Mucosa of stomach (tissue), 1 donor: ENCODE results near the gene NF1.
"Not testable (repeated sequence)": the region's sequence is repeated elsewhere in the genome, so short reads cannot be mapped to it uniquely, and the experiment has no call there.

ENCODE experiments used
- H3K27me3 ChIP-seq: one replicate; pipeline ENCODE4 v1.7.0; 2013; ENCODE audit warnings: mild to moderate bottlenecking, low read length; ENCODE audit not compliant: control insufficient read depth, insufficient read depth
- H3K36me3 ChIP-seq: one replicate; pipeline ENCODE4 v1.7.0; 2013; ENCODE audit warnings: low read length; ENCODE audit not compliant: control insufficient read depth, insufficient read depth
- H3K4me1 ChIP-seq: one replicate; pipeline ENCODE4 v1.7.0; 2013; ENCODE audit warnings: mild to moderate bottlenecking, low read length; ENCODE audit not compliant: control insufficient read depth, insufficient read depth
- H3K4me3 ChIP-seq: one replicate; pipeline ENCODE4 v1.7.0; 2013; ENCODE audit warnings: low read length
- H3K9ac ChIP-seq: one replicate; pipeline ENCODE4 v1.7.0; 2013; ENCODE audit warnings: mild to moderate bottlenecking, low read length, moderate library complexity
- H3K9me3 ChIP-seq: one replicate; pipeline ENCODE4 v1.7.0; 2013; ENCODE audit warnings: mild to moderate bottlenecking, low read length, moderate library complexity; ENCODE audit not compliant: control insufficient read depth
- donor health status: Pancreatic carcinoma.

Gene NF1

DNA sequence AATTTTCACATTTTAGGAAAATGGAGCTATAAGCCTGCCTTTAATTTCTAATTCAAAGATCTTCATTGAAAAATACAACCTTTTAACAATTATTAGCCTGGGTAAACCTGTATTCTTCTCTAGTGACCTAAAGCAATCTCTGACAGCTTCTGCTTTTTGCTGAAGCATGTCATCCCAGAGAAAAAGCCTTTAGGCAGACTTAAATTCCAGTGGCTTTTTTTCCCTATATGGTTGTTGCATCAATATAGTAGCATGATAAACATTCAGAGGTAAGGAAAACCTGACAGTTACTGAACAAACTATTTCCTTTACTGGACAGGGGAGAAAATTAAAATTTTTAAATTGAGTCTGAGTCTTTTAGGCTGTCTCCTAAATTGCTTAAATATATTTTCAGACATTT lies 234.4 kb downstream of the NF1 start:
- H3K9me3 ChIP-seq, result no peaks in the 10 kb centered on the region
- H3K4me3 ChIP-seq, result no peak overlapping the region
- H3K36me3 ChIP-seq, result peaks cover 6% of the 10 kb centered on the region
- no peak overlapping the region for H3K9ac ChIP-seq
- no peaks in the 10 kb centered on the region for H3K27me3 ChIP-seq
- no peaks in the 10 kb centered on the region for H3K4me1 ChIP-seq

DNA sequence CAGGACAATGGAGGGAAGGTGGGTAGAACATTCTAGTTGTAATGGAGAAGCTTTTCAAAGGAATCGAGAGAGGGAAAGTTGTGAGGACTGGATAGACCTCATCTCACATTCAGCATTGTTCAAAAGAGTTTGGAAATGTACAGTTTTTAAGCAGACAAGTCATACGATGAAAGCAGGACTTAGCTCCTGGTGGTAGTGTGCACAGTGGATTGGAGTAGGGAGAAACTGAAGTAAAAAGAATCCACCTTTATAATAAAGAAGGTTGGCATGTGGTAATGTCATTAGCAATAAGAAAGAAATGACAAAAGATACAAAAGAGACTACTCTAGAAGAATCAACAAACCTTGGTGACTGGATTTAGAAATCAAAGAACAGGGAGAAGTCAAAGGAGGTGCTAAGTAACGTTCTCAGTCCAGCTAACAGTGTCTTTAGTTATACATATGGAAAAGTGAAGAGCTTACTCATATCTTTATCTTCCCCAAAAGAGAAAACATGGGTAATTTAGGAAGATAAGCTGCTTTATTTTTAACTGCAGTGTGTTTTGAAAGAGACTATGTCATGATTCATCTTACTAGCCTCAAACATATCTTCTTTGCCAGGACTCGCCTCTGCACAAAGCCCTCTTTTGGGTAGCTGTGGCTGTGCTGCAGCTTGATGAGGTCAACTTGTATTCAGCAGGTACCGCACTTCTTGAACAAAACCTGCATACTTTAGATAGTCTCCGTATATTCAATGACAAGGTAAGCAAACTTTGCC lies 245.3 kb downstream of the NF1 start:
- H3K4me1 ChIP-seq, result no peaks in the 10 kb centered on the region
- no peak overlapping the region for H3K4me3 ChIP-seq
- H3K9ac ChIP-seq, result no peak overlapping the region
- H3K27me3 ChIP-seq, result no peaks in the 10 kb centered on the region
- H3K36me3 ChIP-seq, result no peaks in the 10 kb centered on the region
- H3K9me3 ChIP-seq, result no peaks in the 10 kb centered on the region

DNA sequence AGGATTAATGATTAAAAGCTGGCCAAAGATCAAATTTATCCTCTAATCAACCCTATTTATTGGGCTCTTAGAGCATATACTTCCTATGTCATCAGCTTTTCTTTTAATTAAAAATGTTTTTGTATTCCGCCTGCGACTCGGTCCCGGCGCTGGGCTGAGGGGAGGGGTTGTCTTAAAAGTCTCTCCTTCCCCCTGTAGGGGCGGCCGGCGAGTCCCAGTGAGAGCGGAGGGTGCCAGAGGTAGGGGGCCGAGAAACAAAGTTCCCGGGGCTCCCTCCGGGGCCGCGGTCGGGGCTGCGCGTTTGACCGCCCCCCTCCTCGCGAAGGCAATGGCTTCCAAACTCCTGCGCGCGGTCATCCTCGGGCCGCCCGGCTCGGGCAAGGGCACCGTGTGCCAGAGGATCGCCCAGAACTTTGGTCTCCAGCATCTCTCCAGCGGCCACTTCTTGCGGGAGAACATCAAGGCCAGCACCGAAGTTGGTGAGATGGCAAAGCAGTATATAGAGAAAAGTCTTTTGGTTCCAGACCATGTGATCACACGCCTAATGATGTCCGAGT lies 250.5 kb downstream of the NF1 start:
- H3K9me3 ChIP-seq, H3K4me1 ChIP-seq, H3K27me3 ChIP-seq, H3K4me3 ChIP-seq, H3K36me3 ChIP-seq, H3K9ac ChIP-seq: not testable (repeated sequence)

DNA sequence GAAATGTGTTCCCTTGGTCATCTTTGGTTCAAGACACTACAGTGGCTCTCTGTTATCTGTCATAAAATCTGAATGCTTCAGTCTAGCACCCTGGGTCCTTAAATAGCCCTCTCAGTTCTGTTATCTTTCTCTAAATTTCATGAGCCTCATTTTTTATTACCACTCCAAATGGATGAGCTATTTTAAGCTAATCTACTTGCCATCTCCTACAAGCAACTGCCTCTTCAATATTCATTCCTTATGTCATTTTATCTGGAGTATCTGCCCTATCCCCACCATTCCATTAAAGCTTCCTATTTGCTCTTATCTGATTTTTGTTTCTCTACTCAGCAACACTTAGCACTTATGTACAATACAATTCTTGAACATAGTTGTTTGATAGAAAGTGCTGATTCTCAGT lies 254.7 kb downstream of the NF1 start:
- Histone ChIP-seq H3K36me3 (no peaks in the 10 kb centered on the region), H3K9me3 (no peaks in the 10 kb centered on the region), H3K4me1 (no peaks in the 10 kb centered on the region), H3K9ac (no peak overlapping the region), H3K4me3 (no peak overlapping the region), H3K27me3 (no peaks in the 10 kb centered on the region)

DNA sequence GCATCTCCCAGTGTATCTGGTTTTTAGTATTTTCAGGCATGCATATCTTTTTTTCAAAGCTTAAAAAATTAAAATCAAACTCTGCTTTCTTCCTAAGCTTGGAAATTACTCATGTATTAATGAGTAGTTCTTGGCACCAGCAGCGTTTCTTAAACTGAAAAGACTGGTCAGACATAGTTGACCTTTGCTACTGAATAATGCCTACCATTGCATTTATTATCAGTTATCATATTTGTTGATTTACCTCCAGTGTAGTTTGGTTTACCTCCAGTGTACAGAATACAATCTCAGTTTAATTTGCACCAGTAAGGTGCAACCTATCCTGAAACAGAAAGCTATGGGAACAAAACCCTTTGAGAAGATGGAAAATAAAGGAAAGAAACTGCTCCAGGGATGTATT lies 261.2 kb downstream of the NF1 start:
- Histone ChIP-seq H3K9ac (no peak overlapping the region), H3K27me3 (no peaks in the 10 kb centered on the region), H3K36me3 (no peaks in the 10 kb centered on the region), H3K9me3 (no peaks in the 10 kb centered on the region), H3K4me1 (peaks cover 6% of the 10 kb centered on the region), H3K4me3 (no peak overlapping the region)

DNA sequence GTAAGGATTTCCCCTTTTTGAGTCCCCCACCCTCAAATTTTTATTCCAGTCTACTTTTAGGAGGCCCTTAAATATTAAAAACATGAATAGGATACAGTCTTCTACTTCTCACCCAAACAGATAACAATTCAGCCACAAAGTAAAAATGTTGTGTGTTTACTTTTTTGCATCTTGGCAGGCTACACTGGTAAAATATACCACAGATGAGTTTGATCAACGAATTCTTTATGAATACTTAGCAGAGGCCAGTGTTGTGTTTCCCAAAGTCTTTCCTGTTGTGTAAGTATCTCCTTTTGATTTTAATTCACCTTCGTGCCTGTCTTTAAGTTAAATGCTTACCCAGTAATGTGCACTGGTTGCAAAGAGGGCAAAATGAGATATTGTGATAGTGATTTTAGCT lies 262.3 kb downstream of the NF1 start:
- Histone ChIP-seq H3K27me3 (no peaks in the 10 kb centered on the region), H3K9me3 (no peaks in the 10 kb centered on the region), H3K9ac (no peak overlapping the region), H3K4me1 (peaks cover 6% of the 10 kb centered on the region), H3K4me3 (no peak overlapping the region), H3K36me3 (no peaks in the 10 kb centered on the region)

DNA sequence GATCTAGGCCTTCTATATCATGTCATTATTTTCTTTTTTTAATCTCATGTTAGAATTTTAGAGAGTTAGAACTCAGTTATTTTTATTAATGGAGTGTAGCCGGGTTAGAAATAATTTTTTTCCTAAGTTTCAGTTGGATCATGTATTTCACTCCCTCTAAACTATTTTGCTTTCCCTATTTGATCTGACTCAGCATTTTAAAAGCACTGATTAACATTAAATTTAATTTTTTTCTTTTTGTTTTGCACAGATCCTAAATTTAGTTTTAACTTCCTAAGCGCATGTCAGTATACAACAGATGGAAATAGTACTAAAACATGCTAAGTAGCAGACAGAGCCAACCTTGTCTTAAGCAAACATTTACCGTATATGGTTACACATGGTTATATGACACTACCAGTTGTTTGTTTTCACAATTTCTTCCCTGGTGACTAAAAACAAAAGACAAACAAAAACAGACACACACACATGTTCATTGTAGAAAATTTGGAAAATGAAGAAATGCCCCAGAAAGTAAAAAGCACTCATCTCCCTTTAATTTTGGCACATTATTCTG lies 263.1 kb downstream of the NF1 start:
- Histone ChIP-seq H3K27me3 (no peaks in the 10 kb centered on the region), H3K9me3 (no peaks in the 10 kb centered on the region), H3K4me3 (no peak overlapping the region), H3K4me1 (peaks cover 6% of the 10 kb centered on the region), H3K9ac (no peak overlapping the region), H3K36me3 (no peaks in the 10 kb centered on the region)

DNA sequence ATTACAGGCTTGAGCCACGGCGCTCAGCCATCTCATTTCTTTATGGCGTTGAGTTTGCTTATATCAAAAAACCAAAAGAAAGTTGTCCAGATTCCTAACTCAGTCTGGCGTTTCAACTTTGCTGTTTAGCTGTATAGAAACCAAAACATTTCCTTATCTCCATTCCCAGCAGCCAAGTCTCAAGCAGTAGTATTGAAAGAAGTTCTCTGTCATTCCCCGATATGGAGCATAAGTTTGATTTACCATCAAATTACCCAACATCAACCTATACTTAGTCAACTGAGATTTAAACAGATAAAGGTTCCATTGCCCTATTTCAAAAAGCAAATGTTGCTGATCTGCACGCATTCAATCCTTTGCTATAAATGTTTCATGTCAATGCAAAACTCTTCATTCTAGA lies 269.2 kb downstream of the NF1 start:
- Histone ChIP-seq H3K4me3 (no peak overlapping the region), H3K9ac (no peak overlapping the region), H3K9me3 (no peaks in the 10 kb centered on the region), H3K27me3 (no peaks in the 10 kb centered on the region), H3K4me1 (no peaks in the 10 kb centered on the region), H3K36me3 (no peaks in the 10 kb centered on the region)

DNA sequence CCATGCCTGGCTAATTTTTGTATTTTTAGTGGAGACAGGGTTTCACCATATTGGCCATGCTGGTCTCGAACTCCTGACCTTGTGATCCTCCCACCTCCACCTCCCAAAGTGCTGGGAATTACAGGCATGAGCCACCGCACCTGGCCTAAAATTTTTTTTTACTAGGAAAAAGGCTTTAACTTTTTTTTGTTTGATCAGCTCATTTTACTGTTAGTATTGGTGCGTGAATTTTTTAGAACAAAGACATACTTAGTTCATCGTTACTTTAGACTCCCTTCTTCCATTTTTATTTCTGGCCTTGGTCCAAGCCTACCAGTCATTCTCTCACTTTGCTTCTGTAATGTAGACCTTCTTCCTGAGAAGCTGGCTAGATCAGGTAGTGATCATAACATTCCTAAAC lies 271.3 kb downstream of the NF1 start:
- Histone ChIP-seq H3K4me1 (no peaks in the 10 kb centered on the region), H3K9ac (no peak overlapping the region), H3K9me3 (no peaks in the 10 kb centered on the region), H3K27me3 (no peaks in the 10 kb centered on the region), H3K4me3 (no peak overlapping the region), H3K36me3 (no peaks in the 10 kb centered on the region)

DNA sequence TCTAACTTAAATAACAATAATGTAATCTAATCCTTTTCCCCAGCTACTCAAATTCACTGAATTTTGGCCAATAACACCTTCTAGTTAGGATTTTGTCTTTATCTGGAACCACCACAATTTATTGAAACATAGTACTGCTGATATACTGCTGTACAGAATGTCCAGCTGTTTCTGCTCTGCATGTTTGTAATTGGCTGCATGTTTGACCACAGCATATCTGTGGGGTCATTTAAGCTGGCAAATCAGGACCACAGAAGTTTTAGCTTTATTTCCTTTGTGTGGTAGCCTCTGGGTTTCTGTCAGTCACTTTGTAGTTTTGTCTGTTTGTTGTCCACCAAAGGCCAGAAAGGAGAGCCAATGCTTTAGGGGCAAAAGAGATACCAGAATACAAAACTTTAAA lies 274.5 kb downstream of the NF1 start:
- H3K27me3 ChIP-seq, result no peaks in the 10 kb centered on the region
- H3K36me3 ChIP-seq, result no peaks in the 10 kb centered on the region
- H3K4me3 ChIP-seq, result no peak overlapping the region
- H3K9me3 ChIP-seq, result no peaks in the 10 kb centered on the region
- H3K9ac ChIP-seq, result no peak overlapping the region
- no peaks in the 10 kb centered on the region for H3K4me1 ChIP-seq

DNA sequence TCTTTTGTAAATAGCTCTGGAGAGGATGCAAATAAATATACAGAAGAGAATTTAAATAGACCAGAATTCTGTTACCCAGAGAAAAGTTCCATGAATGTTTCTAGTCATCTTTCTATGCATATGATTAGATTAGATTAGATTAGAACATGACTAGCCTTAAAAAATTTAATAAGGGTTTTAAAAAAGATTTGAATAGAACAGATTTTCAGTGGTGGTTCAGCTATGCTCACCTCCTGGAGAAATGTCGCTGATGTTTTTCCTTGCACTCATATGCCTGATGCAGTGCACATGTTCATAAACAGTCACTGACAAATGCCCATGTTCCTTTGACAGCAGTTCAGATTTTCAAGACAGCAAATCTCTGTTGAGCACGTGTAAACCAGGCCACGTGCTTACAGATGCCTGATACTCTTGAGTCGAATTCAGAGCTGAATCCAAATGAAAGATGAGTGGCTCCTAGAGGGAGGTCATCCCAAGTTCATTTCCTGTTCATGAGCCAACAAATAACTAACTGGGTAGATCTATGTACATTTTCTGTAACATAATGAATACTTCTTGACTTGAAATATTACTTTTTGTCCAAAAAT lies 276.8 kb downstream of the NF1 start:
- Histone ChIP-seq H3K27me3 (no peaks in the 10 kb centered on the region), H3K9ac (no peak overlapping the region), H3K9me3 (no peaks in the 10 kb centered on the region), H3K4me3 (no peak overlapping the region), H3K4me1 (no peaks in the 10 kb centered on the region), H3K36me3 (no peaks in the 10 kb centered on the region)
